Measurements from ENCODE around the gene INPP5D. TPM values are rescaled to one million over a fixed set of nuclear protein-coding genes. Genes with fewer than 3 reads are reported as not detected.
"Not testable (repeated sequence)": the region's sequence is repeated elsewhere in the genome, so short reads cannot be mapped to it uniquely, and the experiment has no call there.

The INPP5D gene
- total RNA-seq, 1 donor from 2014 or later = 4.6 TPM

DNA sequence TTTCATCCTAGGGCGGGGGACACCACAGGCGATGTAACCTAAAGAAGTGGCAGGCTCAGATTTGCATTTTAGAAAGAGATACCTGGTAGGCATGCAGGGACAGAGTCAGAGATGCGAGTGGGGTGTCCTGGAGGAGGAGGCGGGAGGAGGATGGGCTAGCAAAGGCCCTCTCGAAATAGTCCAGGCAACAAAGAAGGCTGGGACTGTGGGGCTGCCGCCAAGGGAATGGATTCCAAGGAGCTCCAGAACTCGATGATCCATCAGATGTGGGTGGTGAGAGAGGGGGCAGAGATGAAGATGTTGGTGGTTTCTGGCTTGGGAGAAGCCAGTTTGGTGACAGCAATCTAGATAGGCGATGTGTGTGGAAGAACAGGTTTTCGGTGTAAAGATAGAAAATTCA lies 12.5 kb upstream of the INPP5D start:
- no peak for ATAC-seq (ENCODE audit: poor library complexity)
- no peak for DNase-seq
- intact Hi-C loops (cut with DNase I) = no loop called here

DNA sequence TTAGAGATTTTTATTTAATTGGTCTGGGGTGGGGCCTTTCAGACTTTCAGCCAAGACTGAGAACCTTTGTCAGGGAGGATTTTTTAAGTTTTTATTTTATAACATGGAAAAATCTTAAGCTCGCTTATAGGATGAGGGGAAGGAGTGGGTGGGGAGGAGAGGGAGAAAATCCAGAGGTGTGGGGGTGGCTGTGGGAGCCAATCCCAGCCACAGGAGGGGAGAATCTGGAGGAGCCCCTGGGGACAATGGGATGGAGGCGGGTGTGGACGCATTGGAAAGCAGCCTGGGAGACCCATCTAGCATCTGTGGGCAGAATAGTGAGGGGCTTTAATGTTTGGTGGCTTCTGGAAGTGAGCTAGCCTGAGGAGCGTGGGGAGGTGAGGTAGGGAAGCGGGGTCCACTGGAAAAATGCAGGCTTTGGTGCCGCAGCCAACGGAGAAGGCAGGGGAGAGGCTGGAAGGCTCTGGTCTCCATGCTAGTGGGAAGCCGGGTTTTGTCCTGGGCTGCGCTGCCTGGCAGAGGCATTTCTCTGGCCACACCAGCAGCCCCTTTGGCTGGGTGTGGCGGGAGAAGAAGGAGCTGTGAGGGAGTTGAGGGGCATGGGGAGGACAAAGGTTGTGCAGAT lies 11.5 kb upstream of the INPP5D start:
- DNase-seq (no peak), ATAC-seq (ENCODE audit: poor library complexity) (no peak)
- intact Hi-C loops (cut with DNase I) = no loop called here

DNA sequence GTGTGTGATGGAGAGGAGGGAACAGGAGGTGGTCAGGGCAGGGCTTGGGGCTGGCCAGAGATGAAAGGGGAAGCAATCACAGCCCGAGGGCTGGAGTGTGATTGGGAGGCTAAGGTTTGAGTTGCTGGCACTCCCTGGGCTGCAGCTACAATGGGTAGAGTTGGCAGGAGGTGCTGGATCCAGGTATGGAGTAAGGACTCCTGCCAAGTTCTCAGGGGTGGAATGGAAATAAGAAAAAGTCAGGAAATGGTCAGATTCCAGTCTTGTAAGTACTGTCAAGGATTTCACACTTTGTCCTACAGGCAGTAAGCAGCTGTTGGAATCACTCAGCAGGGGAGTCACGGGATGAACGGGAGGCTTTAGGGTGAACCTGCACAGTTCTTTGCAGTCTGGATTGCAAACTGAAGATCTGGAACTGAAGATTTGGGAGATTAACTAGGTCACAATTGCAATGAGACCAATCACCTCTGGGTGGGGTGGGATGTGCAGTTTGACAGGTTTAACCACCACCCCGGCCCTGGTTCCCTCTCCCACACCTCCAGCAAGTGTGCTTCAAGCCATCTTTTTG lies 10.9 kb upstream of the INPP5D start:
- intact Hi-C loops (cut with DNase I) = no loop called here
- DNase-seq (no peak), ATAC-seq (ENCODE audit: poor library complexity) (no peak)

DNA sequence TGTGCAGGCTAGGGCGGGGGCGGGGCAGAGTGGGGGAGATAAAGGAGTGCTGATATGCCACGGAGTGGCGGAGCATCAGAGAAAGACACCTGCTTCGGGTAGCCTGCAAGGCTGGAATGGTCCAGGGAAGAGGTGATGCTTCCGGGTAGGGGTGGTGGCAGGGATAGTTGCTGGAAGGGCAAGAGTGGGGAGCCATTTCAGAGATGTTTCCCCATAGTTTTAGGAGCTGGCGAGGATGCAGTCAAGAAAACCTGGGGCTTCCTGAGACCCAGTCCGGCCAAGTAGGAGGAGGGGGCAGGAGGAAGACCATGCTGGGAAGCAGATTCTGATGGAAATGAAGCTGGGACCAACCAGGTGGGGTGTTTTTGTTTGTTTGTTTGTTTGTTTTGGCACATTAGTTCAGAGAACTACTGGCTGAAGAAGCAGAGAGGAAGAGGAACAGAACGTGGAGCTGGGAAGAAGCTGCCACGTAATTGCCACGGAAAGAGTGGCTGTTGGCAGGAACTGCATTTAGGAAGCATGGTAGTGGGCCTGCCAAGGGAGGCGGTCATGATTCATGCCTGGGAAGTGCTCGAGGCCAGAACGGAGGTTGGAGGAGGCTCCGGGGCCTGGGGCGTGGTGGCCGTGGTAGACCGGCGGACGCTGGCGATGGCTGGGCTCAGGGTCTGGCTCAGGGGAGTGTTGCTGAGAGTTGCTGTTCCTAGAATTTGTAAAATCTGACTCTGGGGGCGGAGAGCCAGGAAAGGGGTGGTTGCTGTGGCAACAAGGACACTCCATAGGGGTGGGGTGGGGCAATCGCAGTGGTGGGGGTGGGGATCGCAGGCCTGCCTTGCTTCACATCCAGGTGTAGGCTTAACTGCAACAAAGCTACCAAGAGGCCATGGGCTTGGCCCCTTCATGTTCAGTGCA lies 8.6 kb upstream of the INPP5D start:
- ATAC-seq (ENCODE audit: poor library complexity) (peak; percentile 76), DNase-seq (peak; percentile 85)
- intact Hi-C loops (cut with DNase I) = no loop called here

DNA sequence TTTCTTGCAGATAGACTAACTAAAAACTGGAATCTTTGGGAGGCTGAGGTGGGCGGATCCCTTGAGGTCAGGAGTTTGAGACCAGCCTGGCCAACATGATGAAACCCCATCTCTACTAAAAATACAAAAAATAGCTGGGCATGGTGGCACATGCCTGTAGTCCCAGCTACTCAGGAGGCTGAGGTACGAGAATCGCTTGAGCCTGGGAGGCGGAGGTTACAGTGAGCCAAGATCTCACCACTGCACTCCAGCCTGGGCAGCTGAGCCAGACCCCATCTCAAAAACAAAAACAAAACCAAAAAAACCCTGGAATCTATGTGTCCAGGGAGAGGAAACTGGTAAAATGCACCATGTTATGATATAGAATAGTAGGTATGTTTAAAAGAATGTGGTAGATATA lies 7.6 kb upstream of the INPP5D start:
- ATAC-seq (ENCODE audit: poor library complexity); intact Hi-C loops (cut with DNase I); DNase-seq: not testable (repeated sequence)

GRCh38 chr2:233053928-233054784 lies 6.0 kb upstream of the INPP5D start:
- peak; percentile 79 for DNase-seq
- ATAC-seq (ENCODE audit: poor library complexity) = peak; percentile 75
- intact Hi-C loops (cut with DNase I) = no loop called here

GRCh38 chr2:233055362-233055761 lies 4.8 kb upstream of the INPP5D start:
- intact Hi-C loops (cut with DNase I) = no loop called here
- ATAC-seq (ENCODE audit: poor library complexity) (no peak), DNase-seq (no peak)

DNA sequence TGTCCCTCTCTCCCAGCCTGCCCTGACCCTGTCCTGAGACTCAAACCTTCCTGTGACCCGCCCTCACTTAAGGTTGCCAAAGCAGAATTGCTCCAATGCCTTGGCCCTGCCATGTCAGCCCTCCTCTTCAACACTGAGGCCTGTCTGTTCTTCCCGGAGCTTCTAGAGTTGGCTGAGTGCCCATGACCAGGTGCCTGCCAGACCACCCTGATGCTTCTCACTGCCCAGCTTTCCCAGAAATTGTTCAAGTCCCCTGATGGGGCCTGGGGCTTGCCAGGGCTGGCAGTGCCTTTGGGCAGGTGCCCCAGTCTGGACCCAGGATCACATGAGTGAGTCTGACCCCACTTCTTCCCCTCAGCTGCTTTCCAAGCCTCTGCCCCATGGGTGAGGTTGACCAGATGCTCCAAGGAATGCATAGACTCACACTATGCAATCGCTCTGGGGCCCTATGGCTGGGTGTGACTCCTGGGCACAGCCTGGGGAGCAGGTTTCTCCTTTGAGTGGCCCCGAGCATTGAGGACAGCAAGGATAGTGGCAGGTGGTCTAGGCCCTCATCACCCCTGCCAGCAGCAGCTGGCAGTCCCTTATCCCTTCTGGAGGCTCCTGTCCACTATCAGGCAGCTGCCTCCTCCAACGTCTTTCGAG lies 3.1 kb upstream of the INPP5D start:
- intact Hi-C loops (cut with DNase I) = no loop called here
- ATAC-seq (ENCODE audit: poor library complexity) (no peak), DNase-seq (no peak)

DNA sequence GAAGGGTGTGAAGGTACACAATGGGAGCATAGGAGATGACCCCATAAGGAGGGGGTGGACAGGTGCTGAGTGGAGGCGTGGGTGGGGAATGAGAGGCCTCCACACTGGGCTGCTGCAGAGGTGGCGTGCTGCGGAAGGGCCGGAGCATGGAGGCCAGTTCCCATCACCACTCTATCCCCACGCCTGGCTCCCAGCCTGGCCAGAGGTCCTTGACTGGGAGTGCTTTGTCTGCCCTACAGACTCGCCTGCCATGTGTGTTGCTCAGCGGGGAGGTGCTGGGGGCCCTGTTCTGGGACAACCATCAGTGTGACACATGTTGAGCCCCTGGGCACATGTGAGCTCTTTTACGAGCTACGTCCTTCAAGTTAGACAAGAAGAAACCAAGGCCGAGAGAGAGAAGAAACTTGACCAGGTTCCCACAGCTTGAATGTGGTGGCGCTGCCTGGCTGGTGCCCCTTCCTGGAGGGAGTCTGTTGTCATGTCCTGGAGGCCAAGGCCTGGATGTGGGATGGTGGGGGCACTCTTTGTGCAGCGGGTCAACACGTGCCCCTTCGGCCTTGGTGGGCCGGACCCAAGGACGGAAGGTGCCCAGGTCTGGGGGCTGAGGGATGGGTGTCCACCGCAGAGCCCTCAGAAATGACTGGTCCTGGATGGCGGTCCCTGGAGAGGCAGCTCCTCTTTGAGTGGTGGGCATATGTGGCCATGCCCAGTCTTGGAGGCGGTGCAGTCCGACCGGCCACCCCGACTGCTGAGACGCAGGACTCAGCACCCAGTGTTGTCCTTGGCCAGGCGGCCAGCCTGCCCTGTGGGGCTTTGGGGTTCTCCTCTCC lies 1.2 kb upstream of the INPP5D start:
- DNase-seq (no peak), ATAC-seq (ENCODE audit: poor library complexity) (no peak)
- intact Hi-C loops (cut with DNase I) = no loop called here

DNA sequence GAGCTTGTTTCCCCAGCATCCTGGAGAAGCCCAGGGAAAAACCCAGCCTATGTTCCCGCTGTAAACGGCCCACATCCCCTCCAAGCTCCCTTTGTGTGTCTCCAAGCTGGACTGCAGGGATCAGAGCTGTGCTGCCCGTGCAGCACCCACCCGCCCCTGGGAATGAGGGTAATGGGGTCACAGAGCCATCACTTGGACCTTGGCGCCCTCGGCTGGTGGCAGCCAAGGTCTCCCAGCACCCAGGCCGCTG lies 670 bp upstream of the INPP5D start:
- intact Hi-C loops (cut with DNase I) = no loop called here
- no peak for DNase-seq
- no peak for ATAC-seq (ENCODE audit: poor library complexity)

DNA sequence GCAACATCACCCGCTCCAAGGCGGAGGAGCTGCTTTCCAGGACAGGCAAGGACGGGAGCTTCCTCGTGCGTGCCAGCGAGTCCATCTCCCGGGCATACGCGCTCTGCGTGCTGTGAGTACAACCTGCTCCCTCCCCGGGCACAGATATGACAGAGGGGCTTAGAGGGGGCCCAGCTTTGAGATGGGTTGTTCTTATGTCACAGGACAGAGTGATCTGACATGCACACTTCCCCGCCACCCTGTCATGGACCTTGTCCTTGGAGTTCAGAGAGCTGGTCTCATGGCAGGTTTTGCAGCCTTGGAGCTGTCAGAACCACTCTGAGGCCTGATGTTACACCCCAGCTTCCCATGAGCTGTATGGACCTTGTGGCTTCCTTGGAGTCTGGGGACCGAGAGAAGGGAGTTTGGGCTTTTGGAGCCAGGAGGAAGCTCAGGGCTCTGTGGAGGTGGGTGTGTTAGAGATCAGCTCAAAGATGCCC lies 398 bp downstream of the INPP5D start:
- ATAC-seq (ENCODE audit: poor library complexity) (peak; percentile 8), DNase-seq (no peak)
- intact Hi-C loops (cut with DNase I) = no loop called here

- DNase-seq (no peak), ATAC-seq (ENCODE audit: poor library complexity) (no peak)
- intact Hi-C loops (cut with DNase I) = no loop called here
These were observed 943 bp downstream of the INPP5D start for GRCh38 chr2:233060980-233061590.

DNA sequence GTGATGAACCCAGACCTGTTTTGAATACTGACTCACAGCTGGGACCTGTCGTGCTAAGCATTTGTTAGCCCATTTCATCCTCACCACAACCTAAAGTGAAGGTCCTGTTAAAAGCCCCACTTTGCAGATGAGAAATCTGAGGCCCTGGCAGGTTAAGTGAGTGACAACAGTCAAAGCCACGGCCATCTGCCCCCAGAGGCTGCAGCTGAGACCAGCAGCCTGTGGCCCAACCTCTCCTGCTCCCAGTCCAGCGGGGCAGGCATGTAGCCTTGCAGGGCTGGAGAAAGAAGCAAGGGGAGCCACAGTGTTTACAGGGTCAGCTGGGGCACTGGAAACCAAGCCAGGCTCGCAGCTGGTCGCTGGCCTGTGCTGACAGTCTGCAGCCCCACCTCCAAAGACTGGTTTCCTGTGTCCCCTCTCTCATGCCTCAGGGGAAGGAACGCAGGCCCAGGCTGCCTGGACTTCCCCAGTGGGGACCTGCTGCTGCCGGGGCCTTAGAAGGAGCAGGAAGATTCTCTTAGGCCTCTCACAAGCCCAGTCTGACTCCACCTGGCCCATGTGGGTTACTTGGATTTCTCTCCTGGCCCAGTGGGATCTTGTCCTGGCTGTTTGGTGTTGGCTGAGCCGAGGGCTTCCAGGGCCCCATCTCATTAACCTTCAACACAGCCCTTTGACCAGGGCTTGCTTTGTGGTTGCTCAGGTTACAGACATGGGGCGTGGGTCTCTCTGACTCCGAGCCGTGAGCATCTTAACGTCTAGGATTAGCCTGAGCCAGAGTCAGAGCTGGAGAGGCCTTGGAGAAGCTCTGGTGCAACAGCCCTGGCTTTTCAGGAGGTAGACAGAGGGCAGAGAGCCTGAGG lies 1.7 kb downstream of the INPP5D start:
- DNase-seq (peak; percentile 80), ATAC-seq (ENCODE audit: poor library complexity) (peak; percentile 65)
- intact Hi-C loops (cut with DNase I) = no loop called here

DNA sequence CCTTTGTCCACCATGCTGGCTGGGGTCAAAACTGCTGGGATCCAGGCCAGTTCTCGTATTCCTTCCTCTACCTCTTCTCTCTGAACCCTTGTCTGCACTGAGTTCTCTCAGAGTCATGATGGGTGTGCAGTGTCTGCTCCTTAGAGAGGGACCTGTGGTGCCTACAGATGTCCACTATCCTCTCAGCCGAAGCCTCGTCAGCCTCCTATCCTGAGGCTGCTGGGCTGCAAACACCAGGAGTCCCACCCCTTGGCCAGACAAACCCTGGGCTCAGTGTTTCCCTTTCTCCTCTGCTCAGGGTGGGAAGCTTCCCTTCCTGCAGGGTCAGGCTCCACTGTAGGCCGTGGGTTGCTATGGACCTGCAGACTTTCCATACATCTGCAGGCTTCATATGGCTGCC lies 2.3 kb downstream of the INPP5D start:
- no peak for DNase-seq
- intact Hi-C loops (cut with DNase I) = no loop called here
- ATAC-seq (ENCODE audit: poor library complexity) = peak; percentile 19

- no peak for DNase-seq
- no peak for ATAC-seq (ENCODE audit: poor library complexity)
- intact Hi-C loops (cut with DNase I) = no loop called here
These were observed 2.8 kb downstream of the INPP5D start for GRCh38 chr2:233062946-233063268.

DNA sequence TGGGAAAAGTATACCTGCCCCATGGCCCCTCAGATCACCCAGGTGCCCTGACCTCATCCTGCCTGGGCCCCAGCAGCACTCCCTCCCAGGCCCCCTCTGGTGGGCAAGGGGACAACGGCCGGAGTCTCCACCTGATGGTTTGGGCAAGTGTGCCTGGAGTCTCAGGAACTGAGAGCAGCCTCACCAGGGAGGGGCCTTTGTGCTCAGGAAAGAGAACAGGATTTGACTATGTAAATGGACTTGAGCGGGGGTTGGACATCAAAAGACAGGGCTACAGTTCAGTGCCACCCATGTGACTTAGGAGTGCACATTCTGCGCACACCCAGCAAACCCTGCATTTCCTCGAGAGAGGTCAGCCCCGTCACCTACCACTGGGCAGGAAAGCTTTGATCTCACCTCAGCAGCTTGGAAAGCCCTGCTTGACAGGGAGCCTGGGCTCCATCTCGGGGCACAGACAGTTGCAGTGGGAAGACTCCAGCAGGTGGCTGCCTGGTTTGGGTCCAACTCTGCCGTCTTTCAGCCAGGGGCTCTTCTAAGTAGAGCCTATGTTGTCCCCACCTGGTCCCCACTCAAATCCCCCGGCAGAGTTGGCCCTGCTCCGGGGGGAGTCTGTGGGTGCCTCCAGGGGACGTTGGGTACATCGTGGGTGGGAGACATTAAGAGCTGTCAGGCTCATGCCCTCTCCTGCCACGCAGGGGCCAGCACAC lies 3.3 kb downstream of the INPP5D start:
- DNase-seq (no peak), ATAC-seq (ENCODE audit: poor library complexity) (no peak)
- intact Hi-C loops (cut with DNase I) = no loop called here

All from Right ventricle myocardium superior (tissue), 1 donor.